GM21381 (cell line): ENCODE measurements around the gene CFH.
"Not testable (repeated sequence)": the region's sequence is repeated elsewhere in the genome, so short reads cannot be mapped to it uniquely, and the experiment has no call there.

Experiments
- ATAC-seq: cut with Tn5 transposase; IDR thresholded peaks from one replicate; pipeline ENCODE4 v1.9.1; 2021; ENCODE audit warnings: mild to moderate bottlenecking, moderate library complexity; ENCODE audit not compliant: unreplicated experiment

CFH gene

GRCh38 chr1:196661345-196661744, 9.5 kb downstream of the CFH start:
- ATAC-seq = no peak

- no peak for ATAC-seq
Observed at GRCh38 chr1:196667131-196667530, 15.3 kb downstream of the CFH start.

GRCh38 chr1:196669051-196669450, 17.2 kb downstream of the CFH start:
- ATAC-seq = no peak

DNA sequence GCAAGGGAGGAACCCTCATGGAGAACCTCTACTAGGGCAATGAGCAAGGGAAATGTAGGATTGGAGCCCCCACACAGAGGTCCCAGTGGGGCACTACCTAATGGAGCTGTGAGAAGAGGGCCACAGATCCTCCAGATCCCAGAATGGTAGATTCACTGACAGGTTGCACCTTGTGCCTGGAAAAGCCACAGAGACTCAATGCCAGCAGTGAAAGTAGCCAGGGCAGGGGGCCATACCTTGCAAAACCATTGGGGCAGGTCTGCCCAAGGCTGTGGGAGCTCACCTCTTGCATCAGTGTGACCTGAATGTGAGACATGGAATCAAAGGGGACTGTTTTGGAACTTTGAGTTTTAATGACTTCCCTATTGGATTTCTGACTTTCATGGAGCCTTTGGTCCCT, 17.9 kb downstream of the CFH start:
- ATAC-seq = no peak

DNA sequence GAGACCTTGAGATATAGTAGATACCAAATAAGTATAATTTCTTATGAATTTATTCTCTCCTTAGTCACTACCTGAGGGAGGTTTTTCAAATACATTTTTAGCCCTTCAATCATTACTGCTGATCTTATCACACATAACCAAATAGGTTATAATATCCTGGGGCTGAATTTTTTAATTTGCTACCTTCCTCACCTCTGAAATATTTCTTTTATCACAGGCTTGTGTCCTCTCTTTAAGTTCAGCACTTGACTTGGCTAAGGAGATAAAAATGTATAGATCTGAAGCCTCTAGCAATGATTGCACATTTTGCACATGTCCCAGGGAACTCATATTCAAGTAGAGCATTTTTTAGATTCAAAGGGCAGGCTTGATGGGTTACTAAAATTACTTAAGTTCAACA, 23.1 kb downstream of the CFH start:
- ATAC-seq = no peak

GRCh38 chr1:196677781-196678509, 26.1 kb downstream of the CFH start:
- ATAC-seq = no peak

DNA sequence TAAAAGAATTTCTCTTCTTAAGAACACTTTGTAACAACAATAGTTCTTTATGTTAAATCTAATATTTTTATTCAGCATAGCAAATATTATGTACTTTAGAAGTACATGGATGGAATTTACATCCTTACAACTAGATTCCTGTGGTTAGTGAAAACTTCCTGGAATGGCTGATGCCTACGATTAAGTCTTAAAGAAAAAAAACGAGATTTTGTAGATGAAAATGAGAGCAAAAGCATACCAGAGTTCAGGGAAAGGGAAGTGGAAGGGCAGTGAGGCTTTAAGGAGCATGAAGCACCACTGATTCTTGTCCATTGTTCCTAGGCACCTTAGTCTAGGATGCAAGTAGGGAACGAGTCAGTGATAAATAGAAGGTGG, 26.7 kb downstream of the CFH start:
- ATAC-seq = no peak

- ATAC-seq = no peak
Observed at GRCh38 chr1:196680107-196680506, 28.3 kb downstream of the CFH start.

GRCh38 chr1:196684476-196684875, 32.6 kb downstream of the CFH start:
- ATAC-seq = no peak

GRCh38 chr1:196685506-196685905, 33.7 kb downstream of the CFH start:
- no peak for ATAC-seq

DNA sequence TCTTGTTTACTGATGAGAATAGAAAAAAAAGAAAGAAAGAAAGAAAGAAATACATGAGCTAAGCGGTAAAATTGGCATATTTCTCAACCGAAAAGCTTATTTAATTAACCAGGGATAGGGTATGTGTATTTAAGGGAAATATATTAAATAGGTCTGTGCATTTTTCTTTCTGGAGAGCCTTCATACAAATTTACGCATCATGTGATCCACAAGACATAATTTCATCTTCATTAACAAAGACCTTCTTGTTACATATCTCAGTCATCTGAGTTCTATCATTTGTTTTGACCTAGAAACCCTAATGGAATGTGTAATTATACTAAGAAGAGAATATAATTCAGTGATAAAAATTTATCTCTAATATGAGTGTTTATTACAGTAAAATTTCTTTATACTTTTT, 37.2 kb downstream of the CFH start:
- no peak for ATAC-seq

GRCh38 chr1:196690582-196690981, 38.7 kb downstream of the CFH start:
- ATAC-seq = no peak

GRCh38 chr1:196698993-196699392, 47.1 kb downstream of the CFH start:
- ATAC-seq = no peak

GRCh38 chr1:196701144-196701543, 49.3 kb downstream of the CFH start:
- no peak for ATAC-seq

- not testable (repeated sequence) for ATAC-seq
Observed at GRCh38 chr1:196709892-196710291, 58.0 kb downstream of the CFH start.

DNA sequence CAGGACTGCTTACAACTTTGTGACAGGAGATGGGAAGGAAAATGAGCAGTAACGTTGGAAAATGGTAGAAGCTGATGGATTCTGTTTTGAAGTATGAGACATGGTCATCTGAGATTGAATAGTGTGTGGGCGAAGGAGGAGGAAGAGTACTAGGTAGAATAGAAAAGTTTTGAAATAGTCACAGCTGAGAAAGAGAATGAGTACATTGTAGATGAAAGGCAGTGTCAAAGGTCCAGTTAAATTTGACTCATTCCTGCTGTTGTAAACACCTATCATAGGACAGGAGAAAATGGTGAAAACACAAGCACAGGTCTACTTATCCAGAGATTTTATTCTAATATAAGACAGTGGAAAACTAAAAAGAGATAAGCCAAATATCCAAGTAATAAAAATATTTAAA, 66.0 kb downstream of the CFH start:
- ATAC-seq = no peak

DNA sequence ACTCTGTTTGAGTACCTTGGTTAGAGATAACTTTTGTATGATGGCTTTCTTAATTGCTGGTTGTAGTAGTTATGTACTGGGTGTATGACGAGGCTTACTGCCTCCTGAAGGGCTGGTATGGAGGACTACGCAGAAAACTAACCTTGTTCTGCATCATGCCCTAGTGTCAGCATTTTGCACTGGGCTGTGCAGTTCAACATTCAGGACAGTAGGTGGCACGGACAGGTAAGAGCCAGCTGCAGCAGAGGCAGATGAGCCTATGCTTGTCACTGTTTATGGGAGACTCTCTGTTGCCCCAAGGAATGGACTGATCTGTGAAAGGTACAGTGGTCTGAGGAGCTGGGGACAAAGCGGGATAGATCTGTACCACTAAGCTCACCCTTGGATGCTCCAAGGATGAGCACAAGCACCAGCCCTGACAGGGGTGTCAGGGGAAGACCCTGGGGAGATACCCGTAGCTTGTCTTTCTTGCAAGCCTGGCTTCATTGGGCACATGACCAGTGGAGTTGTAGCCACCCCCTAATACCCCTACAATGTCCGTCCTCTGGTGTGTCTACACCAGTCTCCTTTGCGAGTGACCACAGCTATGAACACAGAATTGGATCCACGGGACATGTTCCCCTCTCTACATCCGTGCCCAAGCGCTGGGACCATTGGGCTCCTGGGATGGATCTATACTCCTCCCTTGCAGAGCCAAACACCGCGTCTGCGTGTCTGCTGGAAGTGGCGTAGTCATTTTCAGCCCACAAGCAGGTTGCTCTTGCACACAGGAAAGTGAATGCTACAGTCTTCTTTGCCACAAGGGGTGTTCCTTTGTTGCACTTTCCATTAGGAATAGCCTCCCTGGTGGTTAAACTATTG, 71.7 kb downstream of the CFH start:
- peak; percentile 94 for ATAC-seq

- no peak for ATAC-seq
Observed at GRCh38 chr1:196732526-196732925, 80.7 kb downstream of the CFH start.

- ATAC-seq = no peak
Observed at GRCh38 chr1:196733091-196733970, 81.5 kb downstream of the CFH start.

DNA sequence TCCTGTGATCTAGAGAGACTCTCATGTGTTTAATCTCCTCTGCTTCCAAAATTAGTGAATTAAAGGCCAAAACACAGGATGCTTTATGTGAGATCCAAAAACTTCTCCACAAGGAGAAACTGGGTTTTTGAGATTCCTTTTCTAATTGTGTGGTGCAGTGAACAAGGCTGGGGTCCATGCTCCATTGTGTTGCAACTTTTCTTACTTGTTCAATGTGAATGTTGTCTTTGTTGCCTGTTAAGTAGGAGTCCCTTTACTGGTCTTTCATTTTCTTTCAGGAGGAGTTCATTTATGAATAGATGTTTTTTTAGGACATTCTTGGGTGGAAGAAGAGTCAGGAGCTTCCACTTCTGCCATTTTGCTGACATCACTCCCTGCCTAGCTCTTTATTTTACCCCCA, 82.2 kb downstream of the CFH start:
- ATAC-seq = no peak

GRCh38 chr1:196734460-196734859, 82.6 kb downstream of the CFH start:
- no peak for ATAC-seq
